ENCODE measurements around the gene MMP17.

- TF ChIP-seq SPI1 (IDR thresholded peaks at IDR 0.05; ENCODE audit: borderline replicate concordance, insufficient read depth, low read depth, low read length) (no peak), CTCF (IDR thresholded peaks at IDR 0.05 in 2 of 3, conservative IDR thresholded peaks at IDR 0.05 in 1 of 3; ENCODE audit: control insufficient read depth in 2 of 3, extremely low read depth in 1 of 3, insufficient read depth in 1 of 3, low read depth in 3 of 3, low read length in 3 of 3) (no peak), RAD21 (IDR thresholded peaks at IDR 0.05; ENCODE audit: insufficient read depth, low read depth, low read length) (no peak), NRF1 (conservative IDR thresholded peaks at IDR 0.05; ENCODE audit: low read depth, low read length) (no peak), PKNOX1 (IDR thresholded peaks at IDR 0.05) (no peak), POLR2AphosphoS5 (IDR thresholded peaks at IDR 0.05; ENCODE audit: low read length) (no peak), CHD4 (IDR thresholded peaks at IDR 0.05) (no peak), RCOR1 (conservative IDR thresholded peaks at IDR 0.05; ENCODE audit: low read depth, low read length) (no peak), MAX (IDR thresholded peaks at IDR 0.05; ENCODE audit: low read depth, low read length) (no peak), POLR2A (IDR thresholded peaks at IDR 0.05; ENCODE audit: low read depth, low read length) (no peak), BHLHE40 (IDR thresholded peaks at IDR 0.05; ENCODE audit: borderline replicate concordance in 1 of 2, low read depth in 2 of 2, low read length in 1 of 2) (no peak)
Observed at GRCh38 chr12:131801254-131801866, 26.8 kb upstream of the MMP17 start.

Measured in GM12878 (cell line).